ACC112 (cell line): ENCODE measurements around the gene ITGB4.

Experiments used
- H2AFZ ChIP-seq: fragments of 200-600 bp; sonication (generic); one replicate; pipeline ENCODE4 v1.6.0; 2017; ENCODE audit warnings: antibody characterized with exemption, low read length; ENCODE audit not compliant: unreplicated experiment
- H3K27ac ChIP-seq: fragments of 200-600 bp; sonication (generic); 2 replicates; pipeline ENCODE4 v1.5.1; 2014; ENCODE audit warnings: low read depth, mild to moderate bottlenecking, antibody characterized with exemption, low read length, moderate library complexity
- H3K27me3 ChIP-seq: fragments of 200-600 bp; sonication (generic); 2 replicates; pipeline ENCODE4 v1.6.1; 2014; ENCODE audit warnings: mild to moderate bottlenecking, antibody characterized with exemption, low read length, moderate library complexity, mixed read lengths; ENCODE audit not compliant: insufficient read depth
- H3K36me3 ChIP-seq: fragments of 200-600 bp; sonication (generic); 2 replicates; pipeline ENCODE4 v1.6.1; 2016; ENCODE audit warnings: mild to moderate bottlenecking, antibody characterized with exemption, low read length, moderate library complexity, mixed read lengths; ENCODE audit not compliant: insufficient read depth
- H3K4me1 ChIP-seq: fragments of 200-600 bp; sonication (generic); one replicate; pipeline ENCODE4 v1.6.1; 2016; ENCODE audit warnings: low read length, mixed read lengths; ENCODE audit not compliant: insufficient read depth, unreplicated experiment, control insufficient read depth
- H3K4me3 ChIP-seq: fragments of 200-600 bp; sonication (generic); 2 replicates; pipeline ENCODE4 v1.5.1; 2014; ENCODE audit warnings: mild to moderate bottlenecking, low read depth, low read length
- H3K79me2 ChIP-seq: fragments of 200-600 bp; sonication (generic); one replicate; pipeline ENCODE4 v1.6.0; 2016; ENCODE audit warnings: low read length; ENCODE audit not compliant: control insufficient read depth, unreplicated experiment, insufficient read depth

ITGB4 gene

DNA sequence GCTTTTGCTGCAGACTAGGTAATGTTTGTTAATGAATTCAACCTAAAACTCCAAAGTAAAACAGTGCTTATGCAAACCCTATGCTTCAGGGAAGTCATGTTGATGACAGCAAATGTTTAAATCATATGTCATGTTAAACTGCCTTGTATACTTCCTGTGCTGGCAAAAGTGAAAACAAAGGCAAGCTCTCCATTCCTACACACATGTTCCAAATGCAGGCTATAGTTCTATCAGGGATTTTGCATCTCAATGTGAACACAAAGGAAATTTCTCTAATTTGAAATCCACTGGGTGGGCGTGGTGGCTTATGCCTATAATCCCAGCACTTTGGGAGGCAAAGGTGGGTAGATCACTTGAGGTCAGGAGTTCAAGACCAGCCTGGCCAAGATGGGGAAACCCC lies 82.6 kb downstream of the ITGB4 start:
- Histone ChIP-seq H3K36me3 (no peaks in the 10 kb centered on the region), H3K27me3 (no peaks in the 10 kb centered on the region), H2AFZ (no peak overlapping the region), H3K4me1 (peaks cover 9% of the 10 kb centered on the region), H3K4me3 (no peak overlapping the region), H3K27ac (no peak overlapping the region), H3K79me2 (peaks cover 4% of the 10 kb centered on the region)

DNA sequence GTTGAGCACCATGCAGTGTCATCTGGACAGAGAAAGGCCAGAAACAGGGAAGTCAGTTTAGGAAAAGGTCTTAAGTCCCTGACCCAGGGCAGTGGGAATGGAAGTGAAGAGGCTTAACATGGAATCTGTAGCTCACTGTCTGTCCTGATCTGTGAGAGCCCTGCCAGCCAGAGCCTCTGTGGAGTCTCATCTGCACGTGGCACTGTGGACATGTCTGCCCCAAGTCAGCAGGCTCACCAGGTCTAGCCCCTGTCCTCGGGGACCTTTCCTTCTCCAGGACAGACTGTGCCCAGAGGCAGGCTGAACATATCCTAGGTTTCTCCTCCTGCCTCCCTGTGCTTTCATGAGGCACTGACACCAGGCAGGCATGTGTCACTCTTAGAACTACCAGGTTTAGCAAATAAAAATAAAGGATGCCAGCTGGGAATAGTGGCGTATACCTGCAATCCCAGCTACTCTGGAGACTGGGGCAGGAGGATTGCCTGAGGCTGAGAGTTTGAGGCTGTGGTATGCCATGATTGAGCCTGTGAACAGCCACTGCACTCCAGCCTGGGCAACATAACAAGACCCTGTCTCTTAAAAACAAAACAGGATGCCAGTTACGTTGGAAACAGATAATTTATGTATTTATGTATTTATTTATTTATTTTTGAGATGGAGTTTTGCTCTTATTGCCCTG lies 85.7 kb downstream of the ITGB4 start:
- H2AFZ ChIP-seq, result no peak overlapping the region
- H3K79me2 ChIP-seq, result peaks cover 4% of the 10 kb centered on the region
- peaks cover 21% of the 10 kb centered on the region for H3K4me1 ChIP-seq
- no peak overlapping the region for H3K27ac ChIP-seq
- no peaks in the 10 kb centered on the region for H3K27me3 ChIP-seq
- H3K4me3 ChIP-seq, result no peak overlapping the region
- no peaks in the 10 kb centered on the region for H3K36me3 ChIP-seq
